Neuronal stem cell (in vitro differentiated cells): ENCODE measurements around the gene SLC35B1.
"Not testable (repeated sequence)": the region's sequence is repeated elsewhere in the genome, so short reads cannot be mapped to it uniquely, and the experiment has no call there.

Experiments
- DNase-seq: peaks from one replicate; pipeline ENCODE4 v3.0.0-alpha.2; 2013; ENCODE audit warnings: low spot score
- H2AFZ ChIP-seq: one replicate; pipeline ENCODE4 v1.6.1; 2013; ENCODE audit warnings: mild to moderate bottlenecking, low read length, inconsistent platforms
- H2AK5ac ChIP-seq: 2 replicates; pipeline ENCODE4 v1.6.1; 2013; ENCODE audit warnings: low read depth, mild to moderate bottlenecking, inconsistent platforms, low read length, moderate library complexity, mixed read lengths
- H2BK120ac ChIP-seq: 2 replicates; pipeline ENCODE4 v1.6.1; 2013; ENCODE audit warnings: low read depth, mild to moderate bottlenecking, inconsistent platforms, low read length, moderate library complexity, mixed read lengths
- H2BK12ac ChIP-seq: one replicate; pipeline ENCODE4 v1.6.1; 2013; ENCODE audit warnings: low read length, inconsistent platforms
- H2BK15ac ChIP-seq: 2 replicates; pipeline ENCODE4 v1.6.1; 2013; ENCODE audit warnings: mild to moderate bottlenecking, low read length, inconsistent platforms, mixed read lengths
- H2BK5ac ChIP-seq: one replicate; pipeline ENCODE4 v1.6.1; 2013; ENCODE audit warnings: inconsistent platforms, mild to moderate bottlenecking, low read length, moderate library complexity
- H3K14ac ChIP-seq: one replicate; pipeline ENCODE4 v1.6.1; 2013; ENCODE audit warnings: low read length, inconsistent platforms
- H3K18ac ChIP-seq: 2 replicates; pipeline ENCODE4 v1.6.1; 2013; ENCODE audit warnings: low read length, inconsistent platforms
- H3K23ac ChIP-seq: 2 replicates; pipeline ENCODE4 v1.6.1; 2013; ENCODE audit warnings: low read depth, mild to moderate bottlenecking, mixed read lengths, low read length, inconsistent platforms; ENCODE audit not compliant: poor library complexity
- H3K27ac ChIP-seq: replicated peaks from 3 replicates; pipeline ENCODE4 v1.5.1; 2013; ENCODE audit warnings: low read length, inconsistent platforms
- H3K27me3 ChIP-seq, 3 experiments: 2 replicates each; pipeline ENCODE4 v1.6.1; 2013; ENCODE audit warnings: low read length in 3 of 3, mild to moderate bottlenecking in 2 of 3, inconsistent platforms in 1 of 3, low read depth in 1 of 3, mixed read lengths in 1 of 3, moderate library complexity in 1 of 3; ENCODE audit not compliant: control insufficient read depth in 3 of 3, insufficient read depth in 3 of 3
- H3K36me3 ChIP-seq, 2 donors: replicated peaks in 1 of 2; 2 replicates each; pipeline ENCODE4 v1.6.1; 2013; ENCODE audit warnings: low read length in 2 of 2; ENCODE audit not compliant: control insufficient read depth in 2 of 2, insufficient read depth in 2 of 2
- H3K4ac ChIP-seq: 2 replicates; pipeline ENCODE4 v1.6.1; 2013; ENCODE audit warnings: inconsistent platforms, mild to moderate bottlenecking, low read length, moderate library complexity
- H3K4me1 ChIP-seq, 2 donors: 1 replicate in 1 of 2; 2 replicates in 1 of 2; pipeline ENCODE4 v1.6.1; 2013; ENCODE audit warnings: low read length in 2 of 2, low read depth in 1 of 2; ENCODE audit not compliant: control insufficient read depth in 2 of 2, insufficient read depth in 1 of 2
- H3K4me2 ChIP-seq: one replicate; pipeline ENCODE4 v1.6.1; 2013; ENCODE audit warnings: mild to moderate bottlenecking, low read length, inconsistent platforms; ENCODE audit not compliant: insufficient read depth, poor library complexity, severe bottlenecking
- H3K4me3 ChIP-seq, 2 donors: 2 replicates each; pipeline ENCODE4 v1.5.1; 2013; ENCODE audit warnings: low read length in 2 of 2, mild to moderate bottlenecking in 2 of 2, inconsistent platforms in 1 of 2, moderate library complexity in 1 of 2
- H3K79me1 ChIP-seq: one replicate; pipeline ENCODE4 v1.6.1; 2013; ENCODE audit warnings: low read depth, mild to moderate bottlenecking, inconsistent platforms, low read length, moderate library complexity
- H3K9ac ChIP-seq: one replicate; pipeline ENCODE4 v1.6.1; 2013; ENCODE audit warnings: mild to moderate bottlenecking, low read depth, low read length, inconsistent platforms; ENCODE audit not compliant: poor library complexity
- H3K9me3 ChIP-seq, 2 donors: replicated peaks in 1 of 2; 2 replicates each; pipeline versions ENCODE3 to v1.6.1; 2013; ENCODE audit warnings: low read length in 2 of 2, mild to moderate bottlenecking in 2 of 2, inconsistent platforms in 1 of 2, low read depth in 1 of 2, mixed read lengths in 1 of 2, moderate library complexity in 1 of 2; ENCODE audit not compliant: control insufficient read depth in 2 of 2, insufficient read depth in 1 of 2
- H4K8ac ChIP-seq: one replicate; pipeline ENCODE4 v1.6.1; 2013; ENCODE audit warnings: low read depth, mild to moderate bottlenecking, inconsistent platforms, low read length, moderate library complexity
- H4K91ac ChIP-seq: one replicate; pipeline ENCODE4 v1.6.1; 2013; ENCODE audit warnings: low read length, low read depth, mild to moderate bottlenecking, inconsistent platforms; ENCODE audit not compliant: poor library complexity
- WGBS, 2 donors: extraction: QIAGEN DNeasy Blood & Tissue Kit; methylation state at CpG; one replicate each; pipeline ENCODE4 v1.1.7; 2013; ENCODE audit warnings: missing lambda C conversion rate in 2 of 2, mixed read lengths in 1 of 2; ENCODE audit not compliant: insufficient read length in 2 of 2, insufficient replicate concordance in 1 of 2; ENCODE audit errors: extremely low coverage in 2 of 2; 5-methylcytosine and 5-hydroxymethylcytosine counted together

SLC35B1 gene

DNA sequence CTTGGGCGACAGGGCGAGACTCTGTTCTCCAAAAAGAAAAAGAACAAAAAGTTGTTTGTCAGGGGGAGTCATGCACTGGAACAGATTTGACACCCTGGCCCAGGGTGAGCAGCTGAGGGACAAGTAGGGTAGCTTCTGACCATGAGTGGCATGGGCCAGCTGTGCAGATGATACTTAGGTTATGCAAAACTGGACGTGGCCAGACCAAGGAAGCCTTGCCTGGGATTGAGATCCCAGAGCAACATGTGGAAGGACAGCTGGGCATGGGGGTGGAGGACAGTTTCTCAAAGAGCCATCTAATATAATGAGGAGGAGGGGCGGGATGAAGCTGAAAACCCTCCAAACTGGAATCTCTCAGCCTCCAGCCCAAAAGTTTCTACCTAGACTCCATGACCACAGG is 19.6 kb upstream of the SLC35B1 start:
- Histone ChIP-seq H3K27ac (no peak overlapping the region), H3K9ac (no peak overlapping the region), H3K18ac (no peak overlapping the region)

DNA sequence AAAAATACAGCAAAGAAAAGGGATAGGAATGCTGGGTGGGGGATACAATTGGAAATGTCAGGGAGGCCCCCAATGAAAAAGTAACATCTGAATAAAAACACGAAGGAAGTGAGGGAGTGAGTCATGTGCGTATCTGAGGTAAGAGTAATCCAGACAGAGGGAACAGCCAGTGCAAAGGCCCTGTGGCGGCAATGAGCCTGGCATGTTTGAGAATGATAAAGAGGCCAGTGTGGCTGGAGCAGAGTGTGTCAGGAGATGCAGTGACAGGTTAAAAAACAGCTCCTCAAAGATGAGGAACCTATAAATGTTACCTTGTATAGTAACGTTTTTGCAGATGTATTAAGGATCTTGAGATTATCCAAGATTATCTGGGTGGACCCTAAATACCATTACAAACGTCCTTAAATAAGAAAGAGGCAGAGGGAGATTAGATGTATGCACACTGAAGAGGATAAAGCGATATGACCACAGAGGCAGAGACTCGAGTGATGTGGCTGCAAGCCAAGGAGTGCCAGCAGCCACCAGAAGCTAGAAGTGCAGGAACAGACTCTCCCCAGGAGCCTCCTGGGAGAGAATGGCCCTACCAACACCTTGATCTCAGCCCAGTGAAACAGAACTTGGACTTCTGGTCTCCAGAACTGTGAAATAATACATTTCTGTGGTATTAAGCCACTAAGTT is 17.8 kb upstream of the SLC35B1 start:
- Histone ChIP-seq H3K27me3 (no peaks in the 10 kb centered on the region), H3K14ac (no peak overlapping the region), H2BK120ac (no peak overlapping the region), H3K4me2 (no peak overlapping the region), H4K8ac (no peak overlapping the region), H2BK5ac (no peak overlapping the region), H3K27ac (no peak overlapping the region), H3K9me3 (peaks cover 0 to 2% of the 10 kb centered on the region in 2 donors), H3K79me1 (peaks cover 8% of the 10 kb centered on the region), H4K91ac (no peak overlapping the region), H2AFZ (no peak overlapping the region), H3K4ac (no peak overlapping the region), H3K18ac (no peak overlapping the region), H3K9ac (no peak overlapping the region), H2AK5ac (no peak overlapping the region), H3K36me3 (peaks cover 7 to 15% of the 10 kb centered on the region in 2 donors), H3K4me3 (no peak overlapping the region), H2BK12ac (no peak overlapping the region), H3K4me1 (no peaks in the 10 kb centered on the region), H3K23ac (no peak overlapping the region), H2BK15ac (no peak overlapping the region)
- no CpG with 5 or more reads among the region's 7 CpGs for WGBS, 2 donors
- no peak for DNase-seq

More for the DNA sequence above, 19.6 kb upstream of the SLC35B1 start:
- Histone ChIP-seq H2BK5ac (no peak overlapping the region), H3K4ac (no peak overlapping the region), H2BK12ac (no peak overlapping the region), H2BK120ac (no peak overlapping the region), H2BK15ac (no peak overlapping the region), H3K4me2 (no peak overlapping the region), H4K91ac (no peak overlapping the region), H3K27me3 (no peaks in the 10 kb centered on the region), H3K14ac (no peak overlapping the region), H3K4me1 (no peaks in the 10 kb centered on the region), H2AK5ac (no peak overlapping the region), H3K36me3 (peaks cover 2 to 8% of the 10 kb centered on the region in 2 donors), H3K23ac (no peak overlapping the region), H3K79me1 (peaks cover 4% of the 10 kb centered on the region), H2AFZ (no peak overlapping the region), H3K9me3 (peaks cover 0 to 2% of the 10 kb centered on the region in 2 donors), H3K4me3 (no peak overlapping the region), H4K8ac (no peak overlapping the region)
- no CpG with 5 or more reads among the region's 4 CpGs for WGBS, 2 donors
- no peak for DNase-seq

DNA sequence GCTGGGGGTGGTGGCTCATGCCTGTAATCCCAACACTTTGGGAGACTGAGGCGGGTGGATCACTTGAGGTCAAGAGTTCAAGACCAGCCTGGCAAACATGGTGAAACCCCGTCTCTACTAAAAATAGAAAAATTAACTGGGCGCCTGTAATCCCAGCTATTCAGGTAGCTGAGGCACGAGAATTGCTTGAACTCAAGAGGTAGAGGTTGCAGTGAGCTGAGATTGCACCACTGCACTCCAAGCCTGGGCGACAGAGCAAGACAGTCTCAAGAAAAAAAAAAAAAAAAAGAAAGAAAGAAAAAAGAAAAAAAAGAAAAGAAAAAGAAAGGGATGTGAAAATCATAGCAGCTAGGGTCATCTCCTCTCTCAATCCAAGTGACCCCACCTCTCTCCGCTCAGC is 16.8 kb upstream of the SLC35B1 start:
- not testable (repeated sequence) for H4K91ac ChIP-seq, H2AFZ ChIP-seq, H3K79me1 ChIP-seq, H3K14ac ChIP-seq, H3K4me2 ChIP-seq, H3K27ac ChIP-seq, H2BK15ac ChIP-seq, H3K9me3 ChIP-seq, H3K23ac ChIP-seq, H2BK12ac ChIP-seq, DNase-seq, H3K4me1 ChIP-seq, H3K4ac ChIP-seq, H2BK120ac ChIP-seq, H3K27me3 ChIP-seq, H3K18ac ChIP-seq, H4K8ac ChIP-seq, H2AK5ac ChIP-seq, H3K9ac ChIP-seq, H3K4me3 ChIP-seq, H2BK5ac ChIP-seq
- no CpG with 5 or more reads among the region's 6 CpGs for WGBS, 2 donors
- peaks cover 15 to 24% of the 10 kb centered on the region in 2 donors for H3K36me3 ChIP-seq

DNA sequence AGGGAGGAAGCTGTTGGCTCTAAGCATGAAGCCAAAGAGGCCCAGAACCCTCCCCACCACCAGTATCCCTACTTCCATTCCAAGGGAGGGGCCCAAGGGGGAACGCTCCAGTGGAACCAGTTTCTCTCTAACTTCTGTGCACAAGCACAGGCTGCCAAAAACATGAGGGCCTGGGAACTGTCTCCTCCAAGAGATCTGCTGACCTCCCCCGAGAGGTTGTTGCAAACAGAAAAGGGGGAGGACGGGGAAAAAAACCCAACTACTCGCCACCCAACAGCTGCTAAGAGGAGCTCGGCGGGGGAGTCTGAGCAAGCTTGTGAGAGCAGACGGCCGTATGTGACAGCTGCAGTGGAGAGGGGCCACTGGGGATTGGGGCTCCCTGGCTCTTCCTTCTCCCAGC is 15.7 kb upstream of the SLC35B1 start:
- H3K27ac ChIP-seq: no peak overlapping the region

More for the DNA sequence above, 15.7 kb upstream of the SLC35B1 start:
- WGBS, 2 donors: no CpG with 5 or more reads among the region's 8 CpGs
- H3K79me1 ChIP-seq: peaks cover 4% of the 10 kb centered on the region
- H2BK12ac ChIP-seq: no peak overlapping the region
- H2BK15ac ChIP-seq: no peak overlapping the region
- no peak overlapping the region for H3K23ac ChIP-seq
- H3K4me3 ChIP-seq: no peak overlapping the region
- H3K4me1 ChIP-seq: peaks cover 0 to 3% of the 10 kb centered on the region in 2 donors
- peaks cover 20 to 33% of the 10 kb centered on the region in 2 donors for H3K36me3 ChIP-seq
- no peak overlapping the region for H4K8ac ChIP-seq
- H3K9me3 ChIP-seq: peaks cover 0 to 2% of the 10 kb centered on the region in 2 donors
- H2BK120ac ChIP-seq: no peak overlapping the region
- H2BK5ac ChIP-seq: no peak overlapping the region
- no peak overlapping the region for H3K4me2 ChIP-seq
- no peak overlapping the region for H2AK5ac ChIP-seq
- no peak for DNase-seq
- no peak overlapping the region for H3K14ac ChIP-seq
- H3K4ac ChIP-seq: no peak overlapping the region
- no peak overlapping the region for H4K91ac ChIP-seq
- no peak overlapping the region for H3K18ac ChIP-seq
- no peaks in the 10 kb centered on the region for H3K27me3 ChIP-seq
- H2AFZ ChIP-seq: no peak overlapping the region
- no peak overlapping the region for H3K9ac ChIP-seq
